Measurements from ENCODE around the gene PITPNM3. TPM values are rescaled to one million over a fixed set of nuclear protein-coding genes. Genes with fewer than 3 reads are reported as not detected.

PITPNM3 gene
- total and polyA plus RNA-seq, 2 of the 13 experiments (the other 11 are each of a cell fraction or from before 2014, with no cell fraction given), result 0.13 to 0.29 TPM

DNA sequence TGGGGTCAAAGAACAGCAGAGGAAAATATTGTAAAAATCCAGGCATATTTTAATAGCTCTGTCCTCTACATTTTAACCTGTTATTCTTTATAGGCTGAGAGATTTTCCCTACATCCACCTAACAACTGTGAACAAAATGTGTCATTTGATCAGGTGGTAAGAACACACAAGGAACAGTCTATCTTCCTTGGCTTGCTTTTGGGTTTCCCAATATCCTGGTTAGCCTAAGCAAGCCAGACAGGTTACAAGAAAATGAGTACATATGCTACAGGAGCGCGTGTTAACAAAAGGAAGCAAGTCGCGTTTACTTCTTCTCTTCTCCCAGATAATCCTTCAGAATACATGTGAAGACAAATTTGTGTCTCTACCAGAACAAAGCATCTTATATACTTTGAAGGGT is 31.0 kb upstream of the PITPNM3 start:
- in situ Hi-C loops (cut with HindIII; ENCODE audit: extremely low pct_ligation_motif_present, low pct_unique_long_range_greater_than_20kb) (no loop called here), intact Hi-C loops (cut with micrococcal nuclease; ENCODE audit: unreplicated experiment) (no loop called here)
- H3K4me3 ChIP-seq (replicated peaks in 1 of 3; ENCODE audit: insufficient read depth in 1 of 3, low read depth in 2 of 3, low read length in 3 of 3), result no peak overlapping the region
- peaks cover 11% of the 10 kb centered on the region for H3K4me1 ChIP-seq (ENCODE audit: insufficient read depth, low read length)
- no peak overlapping the region for H3K9ac ChIP-seq (ENCODE audit: insufficient read depth, low read depth, low read length)
- H3K36me3 ChIP-seq (replicated peaks in 1 of 2; ENCODE audit: control insufficient read depth in 1 of 2, insufficient read depth in 2 of 2, low read length in 2 of 2), result peaks cover 22 to 69% of the 10 kb centered on the region in 2 experiments; a peak in 4 of 5 replicates
- H3K79me2 ChIP-seq (ENCODE audit: insufficient read depth, low read length), result no peaks in the 10 kb centered on the region
- WGBS (ENCODE audit: low lambda C conversion rate), result over 99% methylated on average over 4 of the region's 4 CpGs
- CTCF ChIA-PET (ENCODE audit: low intra/inter-chr PET ratio, low total read pairs), result no interaction called here
- BruUV-seq (replicated peaks), result no TSS peak
- no peaks in the 10 kb centered on the region for H3K9me3 ChIP-seq (ENCODE audit: low read length)
- no peak for DNase-seq (ENCODE audit: low spot score)
- no peak overlapping the region for H3K27ac ChIP-seq (ENCODE audit: extremely low read length, insufficient read depth, low read length)
- H4K20me1 ChIP-seq (ENCODE audit: insufficient read depth, low read length), result no peaks in the 10 kb centered on the region
- FAIRE-seq, result no peak
- TF ChIP-seq THYN1 (CRISPR knock-in tag; IDR thresholded peaks at IDR 0.05; ENCODE audit: borderline replicate concordance, low read depth) (no peak), SP1 (IDR thresholded peaks at IDR 0.05) (no peak), SP1 (CRISPR knock-in tag; IDR thresholded peaks at IDR 0.05) (no peak), ZNF577 (CRISPR knock-in tag; IDR thresholded peaks at IDR 0.05; ENCODE audit: borderline replicate concordance, low read depth) (no peak), ZNF563 (CRISPR knock-in tag; IDR thresholded peaks at IDR 0.05) (no peak), XRCC5 (optimal IDR thresholded peaks at IDR 0.05; ENCODE audit: low read length) (no peak)
- TF ChIP-seq, protein P1, sequence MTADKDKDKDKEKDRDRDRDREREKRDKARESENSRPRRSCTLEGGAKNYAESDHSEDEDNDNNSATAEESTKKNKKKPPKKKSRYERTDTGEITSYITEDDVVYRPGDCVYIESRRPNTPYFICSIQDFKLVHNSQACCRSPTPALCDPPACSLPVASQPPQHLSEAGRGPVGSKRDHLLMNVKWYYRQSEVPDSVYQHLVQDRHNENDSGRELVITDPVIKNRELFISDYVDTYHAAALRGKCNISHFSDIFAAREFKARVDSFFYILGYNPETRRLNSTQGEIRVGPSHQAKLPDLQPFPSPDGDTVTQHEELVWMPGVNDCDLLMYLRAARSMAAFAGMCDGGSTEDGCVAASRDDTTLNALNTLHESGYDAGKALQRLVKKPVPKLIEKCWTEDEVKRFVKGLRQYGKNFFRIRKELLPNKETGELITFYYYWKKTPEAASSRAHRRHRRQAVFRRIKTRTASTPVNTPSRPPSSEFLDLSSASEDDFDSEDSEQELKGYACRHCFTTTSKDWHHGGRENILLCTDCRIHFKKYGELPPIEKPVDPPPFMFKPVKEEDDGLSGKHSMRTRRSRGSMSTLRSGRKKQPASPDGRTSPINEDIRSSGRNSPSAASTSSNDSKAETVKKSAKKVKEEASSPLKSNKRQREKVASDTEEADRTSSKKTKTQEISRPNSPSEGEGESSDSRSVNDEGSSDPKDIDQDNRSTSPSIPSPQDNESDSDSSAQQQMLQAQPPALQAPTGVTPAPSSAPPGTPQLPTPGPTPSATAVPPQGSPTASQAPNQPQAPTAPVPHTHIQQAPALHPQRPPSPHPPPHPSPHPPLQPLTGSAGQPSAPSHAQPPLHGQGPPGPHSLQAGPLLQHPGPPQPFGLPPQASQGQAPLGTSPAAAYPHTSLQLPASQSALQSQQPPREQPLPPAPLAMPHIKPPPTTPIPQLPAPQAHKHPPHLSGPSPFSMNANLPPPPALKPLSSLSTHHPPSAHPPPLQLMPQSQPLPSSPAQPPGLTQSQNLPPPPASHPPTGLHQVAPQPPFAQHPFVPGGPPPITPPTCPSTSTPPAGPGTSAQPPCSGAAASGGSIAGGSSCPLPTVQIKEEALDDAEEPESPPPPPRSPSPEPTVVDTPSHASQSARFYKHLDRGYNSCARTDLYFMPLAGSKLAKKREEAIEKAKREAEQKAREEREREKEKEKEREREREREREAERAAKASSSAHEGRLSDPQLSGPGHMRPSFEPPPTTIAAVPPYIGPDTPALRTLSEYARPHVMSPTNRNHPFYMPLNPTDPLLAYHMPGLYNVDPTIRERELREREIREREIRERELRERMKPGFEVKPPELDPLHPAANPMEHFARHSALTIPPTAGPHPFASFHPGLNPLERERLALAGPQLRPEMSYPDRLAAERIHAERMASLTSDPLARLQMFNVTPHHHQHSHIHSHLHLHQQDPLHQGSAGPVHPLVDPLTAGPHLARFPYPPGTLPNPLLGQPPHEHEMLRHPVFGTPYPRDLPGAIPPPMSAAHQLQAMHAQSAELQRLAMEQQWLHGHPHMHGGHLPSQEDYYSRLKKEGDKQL (CRISPR knock-in tag; IDR thresholded peaks at IDR 0.05; ENCODE audit: low read depth), result no peak
- H3K27me3 ChIP-seq (ENCODE audit: control insufficient read depth in 1 of 2, insufficient read depth in 2 of 2, low read length in 2 of 2), result no peaks in the 10 kb centered on the region
- POLR2A ChIA-PET, result no interaction called here
- no peak overlapping the region for H2AFZ ChIP-seq (ENCODE audit: low read length)
- ATAC-seq, result no peak
- no peak overlapping the region for H3K4me2 ChIP-seq (ENCODE audit: low read depth, low read length)

Data from HepG2 (cell line).